T follicular helper cell (primary cell): Measurements from ENCODE around the gene SGMS1.

ENCODE experiments used
- DNase-seq: peaks from one replicate; pipeline ENCODE4 v3.0.0-alpha.2; 2020; ENCODE audit warnings: low read depth

SGMS1 gene

GRCh38 chr10:50613150-50613549, 10.6 kb downstream of the SGMS1 start:
- no peak for DNase-seq

GRCh38 chr10:50610368-50610767, 13.4 kb downstream of the SGMS1 start:
- DNase-seq, result no peak

DNA sequence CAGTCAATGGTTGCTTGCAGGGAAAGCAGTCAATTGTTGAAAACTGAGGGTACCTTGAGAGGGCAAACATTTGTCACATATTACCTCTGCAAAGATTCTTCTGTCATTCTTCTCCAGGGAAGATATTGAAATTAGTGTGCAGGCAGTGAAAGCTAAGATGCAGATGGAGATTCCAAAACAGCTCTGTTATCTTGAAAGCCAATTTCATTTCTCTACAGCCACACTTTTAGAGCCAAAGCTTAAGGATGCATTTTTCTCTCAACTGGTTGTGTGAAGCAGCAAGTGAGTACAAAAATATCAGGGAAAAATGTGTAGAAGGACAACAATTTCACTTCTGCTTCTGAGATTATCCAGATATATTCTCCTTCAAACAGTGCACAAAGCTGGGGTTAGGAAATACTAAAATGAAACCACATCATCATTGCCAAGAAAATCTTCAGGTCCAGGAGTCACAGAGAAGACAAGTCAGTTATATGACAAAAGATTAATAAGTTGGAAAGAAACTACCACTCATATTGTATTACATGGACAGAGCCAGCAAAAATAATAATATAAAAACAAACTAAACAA, 16.3 kb downstream of the SGMS1 start:
- no peak for DNase-seq

DNA sequence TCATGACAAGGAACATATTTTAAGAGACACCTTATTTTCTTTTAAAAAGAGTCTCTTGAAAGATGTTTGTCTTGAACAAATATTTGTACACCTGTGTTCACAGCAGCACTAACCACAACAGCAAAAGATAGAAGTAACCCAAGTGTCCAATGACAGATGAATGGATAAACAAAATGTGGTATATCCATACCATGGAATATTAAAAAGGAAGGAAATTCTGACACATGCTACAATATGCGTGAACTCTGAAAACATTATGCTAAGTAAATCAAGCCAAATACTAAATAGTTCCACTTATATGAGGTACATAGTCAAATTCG, 17.8 kb downstream of the SGMS1 start:
- no peak for DNase-seq

DNA sequence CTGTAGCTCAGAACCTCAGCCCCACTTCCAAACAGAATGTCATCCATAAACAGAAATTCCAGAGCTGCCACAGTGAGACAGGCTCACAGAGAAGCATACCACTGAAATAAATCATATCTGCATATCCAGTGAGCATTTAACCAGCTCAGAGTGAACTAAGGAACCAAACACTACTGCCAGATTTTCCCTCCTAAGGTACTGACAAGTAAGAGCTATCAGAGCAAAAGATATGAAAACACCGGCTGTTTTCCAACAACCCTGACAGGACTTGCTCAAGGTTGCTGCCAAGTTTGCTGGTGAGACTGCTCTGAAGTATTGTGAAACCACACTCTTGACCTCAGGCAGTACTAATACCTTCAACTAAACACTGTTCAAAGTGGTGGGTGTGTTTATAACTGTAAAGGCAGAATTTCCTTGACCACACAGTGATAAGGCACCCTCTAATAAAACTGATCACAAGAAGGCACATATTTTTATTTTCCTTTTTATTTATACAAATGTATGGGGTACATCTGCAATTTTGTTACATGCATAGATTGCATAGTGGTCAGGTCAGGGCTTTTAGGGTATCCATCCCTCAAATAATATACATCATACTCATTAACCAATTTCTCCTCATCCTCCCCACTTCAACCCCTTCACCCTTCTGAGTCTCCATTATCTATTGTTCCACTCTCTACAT, 18.3 kb downstream of the SGMS1 start:
- no peak for DNase-seq

DNA sequence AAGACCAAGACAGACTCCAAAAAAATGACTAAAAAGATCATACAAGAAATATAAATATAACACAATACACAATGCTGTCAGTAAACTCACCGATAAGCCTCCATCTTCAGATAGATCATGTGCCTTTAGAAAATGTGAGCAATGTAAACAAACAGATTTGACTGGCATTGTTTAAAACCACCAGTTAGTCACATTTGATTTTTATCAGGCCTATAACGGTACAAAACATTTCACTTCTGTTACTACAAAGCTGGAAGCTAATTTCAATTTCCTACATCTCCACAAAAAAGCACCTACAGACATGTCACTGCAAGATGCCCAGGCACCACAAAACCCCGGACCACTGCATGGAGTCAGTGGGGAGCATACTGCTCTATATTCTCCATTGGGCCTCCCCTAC, 18.9 kb downstream of the SGMS1 start:
- DNase-seq, result no peak

DNA sequence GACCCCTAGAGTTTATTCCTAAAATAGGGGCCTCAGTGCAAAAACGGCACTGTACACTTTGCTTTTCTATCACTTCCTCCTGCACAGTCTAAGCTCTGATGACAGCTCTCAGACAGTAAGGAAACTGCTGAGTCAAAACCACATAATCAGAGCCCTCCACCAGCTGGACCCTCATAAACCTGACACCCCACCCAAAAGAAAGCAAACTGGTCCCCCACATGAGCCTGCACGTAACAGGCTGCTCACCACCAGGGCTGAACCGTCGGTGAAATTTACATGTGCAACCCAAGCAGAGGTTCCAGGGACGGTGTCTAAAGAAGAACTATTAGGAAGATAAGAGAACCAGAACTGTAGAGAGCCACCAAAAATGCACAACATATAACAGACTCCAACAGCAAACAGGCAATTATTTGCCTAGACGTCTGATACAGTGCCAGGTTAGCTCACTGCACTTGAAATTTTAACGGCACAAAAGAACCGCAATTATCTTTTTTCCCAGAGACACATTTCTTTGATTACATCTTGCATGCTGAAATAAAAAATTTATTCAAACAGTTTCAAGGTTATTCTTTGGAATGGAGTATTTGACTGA, 19.6 kb downstream of the SGMS1 start:
- DNase-seq, result no peak

DNA sequence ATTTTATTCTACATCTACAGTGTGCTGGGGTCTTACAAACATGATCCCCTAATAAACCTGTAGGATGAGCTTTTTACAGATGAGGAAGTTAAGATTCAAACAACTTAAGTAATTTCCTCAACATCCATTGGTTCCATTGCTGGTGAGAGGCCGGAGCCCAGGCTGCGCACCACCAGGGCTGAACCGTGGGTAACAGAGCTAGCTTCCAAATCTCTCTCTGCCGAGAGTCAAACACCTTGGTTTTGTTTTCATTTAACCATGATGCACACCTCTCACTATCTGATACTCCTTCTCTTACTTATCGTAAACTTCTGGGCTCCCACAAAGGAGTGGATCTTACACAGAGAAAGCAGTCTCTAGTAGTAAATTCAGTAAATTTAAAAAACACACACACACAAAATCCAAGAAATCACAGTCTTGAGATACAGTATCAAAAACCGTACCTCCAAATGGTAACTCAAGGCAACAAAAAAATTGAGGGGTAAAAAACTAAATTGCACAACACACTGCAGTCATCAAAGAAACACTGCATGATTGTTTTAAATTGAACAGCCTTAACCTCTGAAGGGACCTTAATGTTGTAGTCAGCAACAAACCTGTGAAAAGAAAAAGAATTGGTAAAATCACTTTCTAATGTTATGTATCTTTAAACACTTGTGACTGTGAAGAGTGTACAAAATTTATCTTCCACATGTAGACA, 20.5 kb downstream of the SGMS1 start:
- no peak for DNase-seq

DNA sequence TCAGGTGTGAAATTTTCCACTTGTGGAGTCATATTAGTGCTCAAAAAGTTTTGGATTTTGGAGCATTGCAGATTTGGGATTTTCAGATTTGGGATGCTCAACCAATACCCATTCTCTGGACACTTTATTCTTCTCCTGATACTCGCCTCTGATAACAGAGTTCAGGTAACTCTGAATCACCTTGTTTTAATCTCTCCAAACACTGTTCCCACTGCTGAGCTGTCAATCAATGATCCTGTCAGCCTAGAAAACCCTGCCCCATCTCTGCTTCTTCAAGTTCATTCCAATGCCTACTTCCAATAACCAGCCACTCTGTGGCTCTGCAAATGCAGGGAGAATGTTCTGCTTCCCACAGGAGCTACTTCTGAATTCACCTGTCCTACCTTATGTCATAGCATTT, 21.8 kb downstream of the SGMS1 start:
- no peak for DNase-seq

- DNase-seq, result no peak
These were observed 22.8 kb downstream of the SGMS1 start for GRCh38 chr10:50600831-50601477.

GRCh38 chr10:50600286-50600685, 23.5 kb downstream of the SGMS1 start:
- no peak for DNase-seq

DNA sequence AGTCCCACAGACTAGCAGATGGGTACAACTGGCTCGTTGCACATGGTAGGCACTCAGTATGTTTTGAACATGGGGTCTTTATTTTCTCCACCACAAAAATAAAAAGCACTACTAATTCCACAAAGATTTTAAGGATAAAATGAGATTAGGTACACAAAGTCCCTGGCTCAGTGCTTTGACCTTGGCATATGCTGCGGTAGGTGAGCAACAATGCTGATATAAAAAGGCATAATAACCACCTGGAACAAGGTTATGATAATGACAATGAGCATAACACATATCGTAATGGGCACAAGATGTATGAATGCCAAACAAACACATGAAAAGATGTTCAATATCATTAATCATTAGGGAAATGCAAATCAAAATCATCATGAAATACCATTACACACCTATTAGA, 26.9 kb downstream of the SGMS1 start:
- no peak for DNase-seq

DNA sequence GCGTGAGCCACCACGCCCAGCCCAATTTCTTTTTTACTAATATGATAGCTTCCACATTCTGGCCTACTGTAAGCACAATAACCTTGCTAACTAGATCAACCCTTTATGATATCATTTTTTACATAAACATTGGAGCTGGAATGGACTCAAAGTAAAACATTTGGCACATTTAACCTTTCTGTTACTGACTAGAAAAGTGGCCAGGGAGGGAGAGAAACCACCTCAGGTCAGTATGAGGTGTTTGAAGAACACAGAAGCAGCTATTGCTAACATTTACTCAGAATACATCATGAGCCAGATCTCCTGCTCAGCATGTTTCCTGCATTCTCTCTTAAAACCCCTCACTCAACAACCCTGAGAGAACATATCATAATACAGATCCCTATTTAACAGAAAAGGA, 27.3 kb downstream of the SGMS1 start:
- no peak for DNase-seq

DNA sequence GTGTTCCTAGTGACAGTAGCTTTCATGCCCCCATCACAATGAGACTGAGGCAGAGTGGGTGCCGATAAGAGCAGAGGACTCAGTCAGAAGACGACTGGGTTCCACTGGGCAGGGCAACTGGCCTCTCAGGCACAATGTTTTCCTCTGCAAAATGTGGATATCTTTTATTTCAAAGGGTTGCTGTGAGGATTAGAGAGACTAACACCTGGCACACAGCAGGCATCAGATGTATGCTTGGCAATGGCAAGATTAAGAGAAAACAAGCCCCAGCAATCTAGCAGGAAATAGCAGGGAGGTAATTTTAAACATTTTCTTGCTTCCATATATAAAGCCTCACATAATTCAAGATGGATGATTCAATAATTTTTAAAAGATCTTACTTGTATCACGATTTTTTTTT, 28.0 kb downstream of the SGMS1 start:
- DNase-seq, result no peak

DNA sequence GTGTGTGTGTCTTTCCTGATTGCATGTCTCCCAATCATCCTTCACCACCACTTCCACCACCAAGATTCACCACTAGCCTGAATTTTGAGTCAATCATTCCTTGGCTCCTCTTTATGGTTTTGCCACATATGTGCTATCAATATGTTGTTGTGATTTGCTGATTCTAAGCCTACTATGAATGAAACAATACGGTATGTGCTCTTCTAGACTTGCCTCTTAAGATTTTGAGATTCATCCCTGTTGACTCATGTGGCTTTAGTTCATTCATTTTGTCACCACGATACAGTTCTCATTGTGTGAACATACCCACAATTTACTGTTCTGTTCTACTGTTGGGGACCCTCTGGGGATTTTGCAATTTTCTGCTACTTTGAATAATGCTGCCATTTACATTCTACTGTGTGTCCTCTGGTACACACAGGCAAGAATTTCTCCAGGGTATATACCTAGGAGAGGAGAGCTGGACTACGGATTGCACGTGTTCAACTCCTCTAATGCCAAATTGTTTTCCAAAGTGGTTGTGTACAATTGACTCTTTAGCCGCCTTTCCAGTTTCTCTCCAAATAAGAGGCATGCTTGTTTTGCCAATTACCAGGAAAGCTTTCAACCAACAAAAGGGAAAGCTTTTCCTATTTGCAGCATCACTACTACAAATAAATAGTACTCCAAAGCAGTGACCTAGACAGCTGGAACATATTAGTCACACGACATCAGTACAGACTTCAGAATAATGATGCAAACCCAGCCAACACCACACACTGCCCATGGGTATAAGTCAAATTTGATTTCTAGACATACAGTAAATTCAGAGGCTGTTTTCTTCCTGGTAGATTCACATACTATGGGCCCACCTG, 30.0 kb downstream of the SGMS1 start:
- DNase-seq, result no peak

DNA sequence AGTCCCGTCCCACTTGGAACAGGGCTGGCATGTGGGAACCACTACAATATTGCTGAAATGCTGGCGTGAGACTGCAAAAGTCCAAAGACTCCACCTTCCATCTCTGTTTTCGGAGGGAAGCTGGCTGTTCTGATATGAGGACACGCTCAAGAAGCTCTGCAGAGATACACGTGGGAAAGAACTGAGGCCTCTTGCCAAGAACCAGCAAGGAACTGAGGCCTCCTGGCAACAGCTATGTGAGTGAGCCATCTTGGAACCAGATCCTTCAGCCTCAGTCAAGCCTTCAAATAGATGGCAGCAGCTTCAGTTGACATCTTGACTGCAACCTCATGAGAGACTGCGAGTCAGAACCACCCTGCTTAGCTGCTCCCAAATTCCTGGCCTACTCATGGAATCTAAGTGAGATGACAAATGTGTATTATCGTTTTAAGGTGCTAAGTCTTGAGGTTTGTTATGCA, 30.8 kb downstream of the SGMS1 start:
- DNase-seq, result no peak

GRCh38 chr10:50590935-50591334, 32.8 kb downstream of the SGMS1 start:
- DNase-seq, result no peak

- no peak for DNase-seq
These were observed 37.0 kb downstream of the SGMS1 start for GRCh38 chr10:50586740-50587088.

GRCh38 chr10:50585921-50586739, 37.6 kb downstream of the SGMS1 start:
- DNase-seq, result no peak

DNA sequence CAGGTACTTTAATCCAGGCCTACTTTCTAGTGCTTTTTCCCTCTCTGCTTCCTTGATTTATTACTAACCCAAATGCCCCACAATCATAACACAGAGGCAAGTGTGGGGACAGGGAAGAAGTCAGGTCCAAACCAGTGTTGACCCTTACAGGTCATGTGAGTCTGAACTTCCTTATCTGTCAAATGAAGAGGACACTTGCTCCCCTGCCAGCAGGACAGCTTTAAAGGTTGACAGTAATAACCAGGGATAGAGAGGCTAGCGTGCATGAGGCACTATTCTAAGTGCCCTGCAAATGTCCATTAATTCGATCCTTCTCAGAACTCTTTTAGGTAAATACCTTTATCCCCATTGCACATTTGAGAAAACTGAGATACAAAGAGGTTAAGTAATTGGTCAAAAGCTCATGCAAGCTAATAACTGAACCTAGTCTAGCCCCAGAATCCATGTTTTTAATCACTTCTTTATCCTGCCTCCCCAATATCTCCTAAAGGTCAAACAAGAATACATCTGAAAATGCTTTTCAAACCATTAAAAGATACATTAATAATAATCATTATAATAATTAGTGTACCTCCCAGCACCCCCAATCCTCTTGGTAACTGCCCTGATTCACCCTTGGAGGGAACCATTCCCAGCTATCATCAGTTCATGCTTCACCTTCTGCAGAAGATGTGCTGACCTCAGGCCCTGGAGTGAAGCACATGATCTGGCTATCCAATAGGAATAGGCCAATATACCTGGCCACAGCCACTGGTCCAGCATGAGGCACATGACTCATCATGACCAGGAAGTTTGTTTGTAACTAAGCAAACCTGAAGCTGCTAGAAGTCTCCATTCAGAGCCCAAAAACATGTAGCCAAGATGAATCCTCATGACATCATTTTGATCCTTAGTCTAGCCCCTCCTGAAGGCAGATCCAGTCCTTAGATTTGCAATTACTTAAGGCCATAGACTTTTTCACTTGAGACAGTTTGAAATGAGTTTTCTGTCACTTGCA, 40.7 kb downstream of the SGMS1 start:
- DNase-seq, result no peak
